NT2/D1 (cell line): Measurements from ENCODE around the gene YOD1.

Source experiments
- YY1 ChIP-seq: IDR thresholded peaks from 2 replicates; pipeline ENCODE4 v1.6.1; 2011; ENCODE audit not compliant: insufficient read length, insufficient read depth
- ZNF274 ChIP-seq: IDR thresholded peaks from 2 replicates; pipeline ENCODE4 v1.6.1; 2011; ENCODE audit warnings: mild to moderate bottlenecking, low read depth, low read length

- TF ChIP-seq ZNF274, result no peak
- no peak for TF ChIP-seq YY1
These were observed 16.7 kb upstream of the YOD1 start for GRCh38 chr1:207067665-207068064.
